Measurements from ENCODE around the gene OR52E4.

DNA sequence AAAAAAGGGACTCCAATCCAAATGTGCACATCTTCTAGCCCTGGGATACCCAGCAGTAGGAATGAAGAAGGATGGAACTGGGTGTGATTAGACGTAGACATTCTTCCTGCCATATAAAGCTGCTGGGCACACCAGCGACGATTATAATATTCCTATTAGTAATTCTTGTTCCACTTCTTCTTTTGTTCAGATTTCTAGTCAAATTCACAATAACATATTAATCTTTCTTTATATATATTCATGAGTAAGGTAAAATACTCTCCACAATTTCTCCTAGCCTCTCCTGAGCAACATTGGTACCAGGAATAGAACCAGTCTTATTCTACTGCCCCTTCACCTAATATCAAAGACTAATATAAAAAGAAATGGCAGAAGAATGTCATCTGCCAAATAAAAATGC, 22.8 kb upstream of the OR52E4 start, which contains the start of gene OR52E8:
- no peak for TF ChIP-seq ZNF658 (tag by site-specific recombination; IDR thresholded peaks at IDR 0.05)
- TF ChIP-seq, protein P1, sequence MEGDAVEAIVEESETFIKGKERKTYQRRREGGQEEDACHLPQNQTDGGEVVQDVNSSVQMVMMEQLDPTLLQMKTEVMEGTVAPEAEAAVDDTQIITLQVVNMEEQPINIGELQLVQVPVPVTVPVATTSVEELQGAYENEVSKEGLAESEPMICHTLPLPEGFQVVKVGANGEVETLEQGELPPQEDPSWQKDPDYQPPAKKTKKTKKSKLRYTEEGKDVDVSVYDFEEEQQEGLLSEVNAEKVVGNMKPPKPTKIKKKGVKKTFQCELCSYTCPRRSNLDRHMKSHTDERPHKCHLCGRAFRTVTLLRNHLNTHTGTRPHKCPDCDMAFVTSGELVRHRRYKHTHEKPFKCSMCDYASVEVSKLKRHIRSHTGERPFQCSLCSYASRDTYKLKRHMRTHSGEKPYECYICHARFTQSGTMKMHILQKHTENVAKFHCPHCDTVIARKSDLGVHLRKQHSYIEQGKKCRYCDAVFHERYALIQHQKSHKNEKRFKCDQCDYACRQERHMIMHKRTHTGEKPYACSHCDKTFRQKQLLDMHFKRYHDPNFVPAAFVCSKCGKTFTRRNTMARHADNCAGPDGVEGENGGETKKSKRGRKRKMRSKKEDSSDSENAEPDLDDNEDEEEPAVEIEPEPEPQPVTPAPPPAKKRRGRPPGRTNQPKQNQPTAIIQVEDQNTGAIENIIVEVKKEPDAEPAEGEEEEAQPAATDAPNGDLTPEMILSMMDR (tag by site-specific recombination; IDR thresholded peaks at IDR 0.05), result no peak
- TF ChIP-seq ZNF292 (tag by site-specific recombination; IDR thresholded peaks at IDR 0.05; ENCODE audit: borderline replicate concordance, low read depth), result no peak
- no peak for TF ChIP-seq ZNF274 (IDR thresholded peaks at IDR 0.05; ENCODE audit: low read length)
- TF ChIP-seq ZNF274 (tag by site-specific recombination; IDR thresholded peaks at IDR 0.05; ENCODE audit: borderline replicate concordance), result no peak
- TF ChIP-seq ZNF558 (tag by site-specific recombination; IDR thresholded peaks at IDR 0.05), result no peak
- no peak for TF ChIP-seq ZBTB7A (tag by site-specific recombination; IDR thresholded peaks at IDR 0.05; ENCODE audit: low read depth)
- no peak for TF ChIP-seq RBAK (tag by site-specific recombination; IDR thresholded peaks at IDR 0.05)
- TF ChIP-seq, protein P2, sequence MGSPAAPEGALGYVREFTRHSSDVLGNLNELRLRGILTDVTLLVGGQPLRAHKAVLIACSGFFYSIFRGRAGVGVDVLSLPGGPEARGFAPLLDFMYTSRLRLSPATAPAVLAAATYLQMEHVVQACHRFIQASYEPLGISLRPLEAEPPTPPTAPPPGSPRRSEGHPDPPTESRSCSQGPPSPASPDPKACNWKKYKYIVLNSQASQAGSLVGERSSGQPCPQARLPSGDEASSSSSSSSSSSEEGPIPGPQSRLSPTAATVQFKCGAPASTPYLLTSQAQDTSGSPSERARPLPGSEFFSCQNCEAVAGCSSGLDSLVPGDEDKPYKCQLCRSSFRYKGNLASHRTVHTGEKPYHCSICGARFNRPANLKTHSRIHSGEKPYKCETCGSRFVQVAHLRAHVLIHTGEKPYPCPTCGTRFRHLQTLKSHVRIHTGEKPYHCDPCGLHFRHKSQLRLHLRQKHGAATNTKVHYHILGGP (tag by site-specific recombination; IDR thresholded peaks at IDR 0.05), result no peak
- no peak for TF ChIP-seq SETDB1 (IDR thresholded peaks at IDR 0.05; ENCODE audit: insufficient read length, low read length)

Data from HEK293 (cell line).